Suprapubic skin (tissue), 4 donors: ENCODE measurements around the gene CCL2. TPM values are rescaled to one million over a fixed set of nuclear protein-coding genes. Genes with fewer than 3 reads are reported as not detected.

Experiments used
- DNase-seq, 2 donors: peaks; one replicate each; pipeline ENCODE4 v3.0.0-alpha.2; 2019; ENCODE audit warnings: low spot score in 2 of 2
- H3K27ac ChIP-seq: fragments of 200-600 bp; sonication (generic); one replicate; pipeline ENCODE4 v1.5.1; 2019
- H3K27me3 ChIP-seq: fragments of 200-600 bp; sonication (generic); one replicate; pipeline ENCODE4 v1.5.1; 2019
- H3K36me3 ChIP-seq: fragments of 200-600 bp; sonication (generic); one replicate; pipeline ENCODE4 v1.5.1; 2019
- H3K4me1 ChIP-seq: fragments of 200-600 bp; sonication (generic); one replicate; pipeline ENCODE4 v1.5.1; 2019
- H3K4me3 ChIP-seq: fragments of 200-600 bp; sonication (generic); one replicate; pipeline ENCODE4 v1.5.1; 2019; ENCODE audit warnings: mild to moderate bottlenecking
- H3K9me3 ChIP-seq: fragments of 200-600 bp; sonication (generic); one replicate; pipeline ENCODE4 v1.5.1; 2019
- CTCF ChIP-seq, 2 donors: fragments of 200-600 bp in 1 of 2; fragments of 450-650 bp in 1 of 2; sonication (generic) in 1 of 2; IDR thresholded peaks; one replicate each; pipeline ENCODE4 v1.5.1; 2016 to 2019; ENCODE audit warnings: antibody characterized with exemption in 2 of 2, mild to moderate bottlenecking in 1 of 2, moderate library complexity in 1 of 2
- EP300 ChIP-seq: sonication (generic); formaldehyde crosslinking; IDR thresholded peaks from one replicate; pipeline ENCODE4 v1.6.1; 2017; ENCODE audit warnings: antibody characterized with exemption
- POLR2A ChIP-seq, 2 donors: fragments of 450-650 bp; IDR thresholded peaks; one replicate each; pipeline ENCODE4 v1.6.1; 2017; ENCODE audit warnings: antibody characterized with exemption in 2 of 2, mild to moderate bottlenecking in 2 of 2, moderate library complexity in 2 of 2
- POLR2AphosphoS5 ChIP-seq, 3 donors: sonication (generic); formaldehyde crosslinking; IDR thresholded peaks; one replicate each; pipeline ENCODE4 v1.6.1; 2017; ENCODE audit warnings: antibody characterized with exemption in 3 of 3
- WGBS: methylation state at CpG from one replicate; pipeline ENCODE4 v1.1.5; 2018; 5-methylcytosine and 5-hydroxymethylcytosine counted together
- total RNA-seq, 4 donors: library from RNA; depleted of rRNA; stranded (reverse); fragments of >200 nt; gene quantifications; one replicate each; pipeline ENCODE4 v1.1.0, GENCODE V29; 2016

CCL2 gene
- total RNA-seq, 4 donors from 2014 or later: 7.1 to 26.9 (median 14.0) TPM

- TF ChIP-seq EP300: no peak
- TF ChIP-seq CTCF (IDR thresholded peaks at IDR 0.05): no peak
- no peak for TF ChIP-seq POLR2A (IDR thresholded peaks at IDR 0.05)
- no peak for TF ChIP-seq POLR2AphosphoS5 (IDR thresholded peaks at IDR 0.05)
- Histone ChIP-seq H3K27me3 (no peaks in the 10 kb centered on the region), H3K27ac (no peak overlapping the region), H3K4me1 (peaks cover 29% of the 10 kb centered on the region), H3K4me3 (no peak overlapping the region), H3K36me3 (no peaks in the 10 kb centered on the region), H3K9me3 (no peaks in the 10 kb centered on the region)
- DNase-seq: no peak
- WGBS: 98% methylated on average over 2 of the region's 2 CpGs
Measured at GRCh38 chr17:34299027-34299426, 43.9 kb downstream of the CCL2 start.

GRCh38 chr17:34299956-34300577 is 45.0 kb downstream of the CCL2 start:
- Histone ChIP-seq H3K36me3 (no peaks in the 10 kb centered on the region), H3K4me3 (no peak overlapping the region), H3K27me3 (no peaks in the 10 kb centered on the region), H3K27ac (no peak overlapping the region), H3K9me3 (no peaks in the 10 kb centered on the region), H3K4me1 (peaks cover 29% of the 10 kb centered on the region)
- TF ChIP-seq CTCF (IDR thresholded peaks at IDR 0.05) (no peak), EP300 (no peak), POLR2AphosphoS5 (IDR thresholded peaks at IDR 0.05) (no peak), POLR2A (IDR thresholded peaks at IDR 0.05) (no peak)
- DNase-seq: no peak
- WGBS: 49% methylated on average over 3 of the region's 3 CpGs

- no peaks in the 10 kb centered on the region for H3K9me3 ChIP-seq
- no peaks in the 10 kb centered on the region for H3K27me3 ChIP-seq
- peaks cover 29% of the 10 kb centered on the region for H3K4me1 ChIP-seq
- no peak overlapping the region for H3K4me3 ChIP-seq
- WGBS: 36% methylated on average over 3 of the region's 3 CpGs
- DNase-seq: no peak
- no peak for TF ChIP-seq EP300
- TF ChIP-seq CTCF (IDR thresholded peaks at IDR 0.05): no peak
- TF ChIP-seq POLR2A (IDR thresholded peaks at IDR 0.05): no peak
- no peak for TF ChIP-seq POLR2AphosphoS5 (IDR thresholded peaks at IDR 0.05)
- H3K36me3 ChIP-seq: no peaks in the 10 kb centered on the region
- no peak overlapping the region for H3K27ac ChIP-seq
Measured at GRCh38 chr17:34300652-34301370, 45.7 kb downstream of the CCL2 start.

- Histone ChIP-seq H3K36me3 (no peaks in the 10 kb centered on the region), H3K27ac (no peak overlapping the region), H3K4me3 (no peak overlapping the region), H3K27me3 (no peaks in the 10 kb centered on the region), H3K4me1 (peaks cover 40% of the 10 kb centered on the region), H3K9me3 (no peaks in the 10 kb centered on the region)
- TF ChIP-seq EP300 (no peak), POLR2AphosphoS5 (IDR thresholded peaks at IDR 0.05) (no peak), CTCF (IDR thresholded peaks at IDR 0.05) (no peak), POLR2A (IDR thresholded peaks at IDR 0.05) (no peak)
- WGBS: 46% methylated on average over 2 of the region's 2 CpGs
- DNase-seq: no peak
Measured at GRCh38 chr17:34301986-34302385, 46.9 kb downstream of the CCL2 start.

GRCh38 chr17:34302636-34303035 is 47.6 kb downstream of the CCL2 start:
- Histone ChIP-seq H3K4me3 (no peak overlapping the region), H3K27me3 (no peaks in the 10 kb centered on the region), H3K4me1 (peaks cover 45% of the 10 kb centered on the region), H3K9me3 (no peaks in the 10 kb centered on the region), H3K36me3 (no peaks in the 10 kb centered on the region), H3K27ac (no peak overlapping the region)
- TF ChIP-seq POLR2A (IDR thresholded peaks at IDR 0.05): no peak
- no peak for TF ChIP-seq EP300
- no peak for TF ChIP-seq CTCF (IDR thresholded peaks at IDR 0.05)
- no peak for TF ChIP-seq POLR2AphosphoS5 (IDR thresholded peaks at IDR 0.05)
- no peak for DNase-seq
- WGBS: 86% methylated on average over 1 of the region's 1 CpG
